HCT116 (cell line): Measurements from ENCODE around the gene IRAK1BP1.

ENCODE experiments used
- CEBPB ChIP-seq: IDR thresholded peaks from 2 replicates; pipeline ENCODE4 v1.6.1; 2012; ENCODE audit warnings: low read depth
- POLR2A ChIP-seq: IDR thresholded peaks from 2 replicates; pipeline ENCODE4 v1.7.0; 2011; ENCODE audit warnings: borderline replicate concordance; ENCODE audit not compliant: insufficient read depth, insufficient read length; ENCODE audit errors: extremely low read depth
- POLR2AphosphoS5 ChIP-seq: IDR thresholded peaks from 2 replicates; pipeline ENCODE4 v1.6.1; 2011; ENCODE audit warnings: mild to moderate bottlenecking, low read depth, low read length, moderate library complexity
- SRF ChIP-seq: IDR thresholded peaks from 2 replicates; pipeline ENCODE4 v1.6.1; 2012; ENCODE audit warnings: low read depth
- YY1 ChIP-seq: IDR thresholded peaks from 2 replicates; pipeline ENCODE4 v1.6.1; 2011; ENCODE audit warnings: low read length, low read depth, moderate library complexity, mild to moderate bottlenecking; ENCODE audit not compliant: insufficient replicate concordance; ENCODE audit errors: extremely low read depth
- TF ChIP-seq, protein P1 (sequence below), 3 experiments: fragments of 200-600 bp in 1 of 3; sonication (generic) in 1 of 3; IDR thresholded peaks in 2 of 3; conservative IDR thresholded peaks in 1 of 3; 2 replicates each; pipeline ENCODE4 v1.5.1; 2012 to 2017; ENCODE audit warnings: low read depth in 2 of 3, low read length in 2 of 3, antibody characterized with exemption in 1 of 3, borderline replicate concordance in 1 of 3, control low read depth in 1 of 3, mild to moderate bottlenecking in 1 of 3, mixed read lengths in 1 of 3, mixed run types in 1 of 3, moderate library complexity in 1 of 3; ENCODE audit not compliant: insufficient read depth in 1 of 3
- TF ChIP-seq, protein P2 (sequence below): IDR thresholded peaks from 2 replicates; pipeline ENCODE4 v1.6.1; 2012; ENCODE audit warnings: low read depth

DNA sequence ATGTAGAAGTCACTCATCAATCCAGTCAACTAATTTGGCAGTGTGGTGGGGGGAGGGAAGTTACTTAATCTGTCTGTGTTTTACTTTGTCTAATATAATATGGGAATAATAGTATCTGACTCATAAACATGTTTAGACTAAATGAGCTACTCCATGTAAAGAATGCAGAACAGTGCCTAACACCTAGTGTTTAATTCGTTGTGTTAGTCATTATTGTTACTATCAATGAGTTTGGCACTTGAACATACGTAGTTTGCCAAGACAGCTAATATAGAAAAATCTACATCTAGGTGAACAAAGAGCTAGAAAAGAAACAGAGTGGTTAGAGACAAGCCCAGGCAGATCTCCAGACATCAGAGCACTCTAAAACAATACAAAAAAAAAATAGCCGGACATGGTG is 49.1 kb downstream of the IRAK1BP1 start:
- TF ChIP-seq POLR2AphosphoS5 (no peak), POLR2A (no peak), CEBPB (no peak), SRF (no peak), YY1 (no peak)
- TF ChIP-seq, protein P1, sequence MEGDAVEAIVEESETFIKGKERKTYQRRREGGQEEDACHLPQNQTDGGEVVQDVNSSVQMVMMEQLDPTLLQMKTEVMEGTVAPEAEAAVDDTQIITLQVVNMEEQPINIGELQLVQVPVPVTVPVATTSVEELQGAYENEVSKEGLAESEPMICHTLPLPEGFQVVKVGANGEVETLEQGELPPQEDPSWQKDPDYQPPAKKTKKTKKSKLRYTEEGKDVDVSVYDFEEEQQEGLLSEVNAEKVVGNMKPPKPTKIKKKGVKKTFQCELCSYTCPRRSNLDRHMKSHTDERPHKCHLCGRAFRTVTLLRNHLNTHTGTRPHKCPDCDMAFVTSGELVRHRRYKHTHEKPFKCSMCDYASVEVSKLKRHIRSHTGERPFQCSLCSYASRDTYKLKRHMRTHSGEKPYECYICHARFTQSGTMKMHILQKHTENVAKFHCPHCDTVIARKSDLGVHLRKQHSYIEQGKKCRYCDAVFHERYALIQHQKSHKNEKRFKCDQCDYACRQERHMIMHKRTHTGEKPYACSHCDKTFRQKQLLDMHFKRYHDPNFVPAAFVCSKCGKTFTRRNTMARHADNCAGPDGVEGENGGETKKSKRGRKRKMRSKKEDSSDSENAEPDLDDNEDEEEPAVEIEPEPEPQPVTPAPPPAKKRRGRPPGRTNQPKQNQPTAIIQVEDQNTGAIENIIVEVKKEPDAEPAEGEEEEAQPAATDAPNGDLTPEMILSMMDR (IDR thresholded peaks at IDR 0.05 in 2 of 3, conservative IDR thresholded peaks at IDR 0.05 in 1 of 3; ENCODE audit: borderline replicate concordance in 1 of 3, insufficient read depth in 1 of 3, low read depth in 2 of 3, low read length in 2 of 3), result no peak
- TF ChIP-seq, protein P2, sequence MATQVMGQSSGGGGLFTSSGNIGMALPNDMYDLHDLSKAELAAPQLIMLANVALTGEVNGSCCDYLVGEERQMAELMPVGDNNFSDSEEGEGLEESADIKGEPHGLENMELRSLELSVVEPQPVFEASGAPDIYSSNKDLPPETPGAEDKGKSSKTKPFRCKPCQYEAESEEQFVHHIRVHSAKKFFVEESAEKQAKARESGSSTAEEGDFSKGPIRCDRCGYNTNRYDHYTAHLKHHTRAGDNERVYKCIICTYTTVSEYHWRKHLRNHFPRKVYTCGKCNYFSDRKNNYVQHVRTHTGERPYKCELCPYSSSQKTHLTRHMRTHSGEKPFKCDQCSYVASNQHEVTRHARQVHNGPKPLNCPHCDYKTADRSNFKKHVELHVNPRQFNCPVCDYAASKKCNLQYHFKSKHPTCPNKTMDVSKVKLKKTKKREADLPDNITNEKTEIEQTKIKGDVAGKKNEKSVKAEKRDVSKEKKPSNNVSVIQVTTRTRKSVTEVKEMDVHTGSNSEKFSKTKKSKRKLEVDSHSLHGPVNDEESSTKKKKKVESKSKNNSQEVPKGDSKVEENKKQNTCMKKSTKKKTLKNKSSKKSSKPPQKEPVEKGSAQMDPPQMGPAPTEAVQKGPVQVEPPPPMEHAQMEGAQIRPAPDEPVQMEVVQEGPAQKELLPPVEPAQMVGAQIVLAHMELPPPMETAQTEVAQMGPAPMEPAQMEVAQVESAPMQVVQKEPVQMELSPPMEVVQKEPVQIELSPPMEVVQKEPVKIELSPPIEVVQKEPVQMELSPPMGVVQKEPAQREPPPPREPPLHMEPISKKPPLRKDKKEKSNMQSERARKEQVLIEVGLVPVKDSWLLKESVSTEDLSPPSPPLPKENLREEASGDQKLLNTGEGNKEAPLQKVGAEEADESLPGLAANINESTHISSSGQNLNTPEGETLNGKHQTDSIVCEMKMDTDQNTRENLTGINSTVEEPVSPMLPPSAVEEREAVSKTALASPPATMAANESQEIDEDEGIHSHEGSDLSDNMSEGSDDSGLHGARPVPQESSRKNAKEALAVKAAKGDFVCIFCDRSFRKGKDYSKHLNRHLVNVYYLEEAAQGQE, result no peak
